DND-41 (cell line): ENCODE results near the gene VAC14.

Source experiments
- ATAC-seq: fragments of 200-7000 bp; cut with Tn5 transposase; 3 replicates; pipeline ENCODE4 v1.9.1; 2021; ENCODE audit warnings: low read depth; ENCODE audit not compliant: insufficient read depth
- DNase-seq: peaks from one replicate; pipeline ENCODE4 v3.0.0-alpha.2; 2020
- H2AFZ ChIP-seq: 2 replicates; pipeline ENCODE4 v1.6.0; 2012; ENCODE audit warnings: low read depth, low read length
- H3K27ac ChIP-seq: 2 replicates; pipeline ENCODE4 v1.5.1; 2012; ENCODE audit warnings: low read length, inconsistent platforms
- H3K27me3 ChIP-seq: fragments of 200-600 bp; sonication (generic); 2 replicates; pipeline ENCODE4 v1.6.0; 2012; ENCODE audit warnings: low read length, mild to moderate bottlenecking, inconsistent platforms; ENCODE audit not compliant: insufficient read depth, poor library complexity
- H3K36me3 ChIP-seq: 2 replicates; pipeline ENCODE4 v1.5.1; 2012; ENCODE audit warnings: low read length, inconsistent platforms; ENCODE audit not compliant: insufficient read depth
- H3K4me1 ChIP-seq: 2 replicates; pipeline ENCODE4 v1.5.1; 2012; ENCODE audit warnings: mild to moderate bottlenecking, low read length; ENCODE audit not compliant: insufficient read depth
- H3K4me2 ChIP-seq: 2 replicates; pipeline ENCODE4 v1.6.0; 2012; ENCODE audit warnings: mild to moderate bottlenecking, moderate library complexity, low read length, inconsistent platforms; ENCODE audit not compliant: insufficient read depth
- H3K4me3 ChIP-seq, 2 experiments: fragments of 200-600 bp in 1 of 2; shearing (Covaris generic) in 1 of 2; 2 replicates each; pipeline ENCODE4 v1.5.1; 2012 to 2016; ENCODE audit warnings: inconsistent platforms in 2 of 2, low read length in 2 of 2, mild to moderate bottlenecking in 2 of 2, low read depth in 1 of 2, moderate library complexity in 1 of 2
- H3K79me2 ChIP-seq: 2 replicates; pipeline ENCODE4 v1.6.0; 2012; ENCODE audit warnings: low read length, inconsistent platforms; ENCODE audit not compliant: insufficient read depth
- H3K9ac ChIP-seq: 2 replicates; pipeline ENCODE4 v1.6.0; 2012; ENCODE audit warnings: low read depth, mild to moderate bottlenecking, inconsistent platforms, low read length, moderate library complexity
- H3K9me3 ChIP-seq: 2 replicates; pipeline ENCODE4 v1.5.1; 2012; ENCODE audit warnings: low read length, moderate library complexity, mild to moderate bottlenecking, inconsistent platforms; ENCODE audit not compliant: insufficient read depth, severe bottlenecking
- H4K20me1 ChIP-seq: 2 replicates; pipeline ENCODE4 v1.6.0; 2012; ENCODE audit warnings: low read length; ENCODE audit not compliant: insufficient read depth
- EZH2 ChIP-seq: IDR thresholded peaks from 3 replicates; pipeline ENCODE4 v1.6.1; 2012; ENCODE audit warnings: borderline replicate concordance, low read depth, mild to moderate bottlenecking, moderate library complexity, low read length, inconsistent platforms; ENCODE audit not compliant: severe bottlenecking
- TF ChIP-seq, protein P1 (sequence below): IDR thresholded peaks from 2 replicates; pipeline ENCODE4 v1.5.1; 2012; ENCODE audit warnings: borderline replicate concordance, low read length, moderate library complexity, mild to moderate bottlenecking; ENCODE audit not compliant: poor library complexity, severe bottlenecking; ENCODE audit errors: extremely low read depth

The VAC14 gene

DNA sequence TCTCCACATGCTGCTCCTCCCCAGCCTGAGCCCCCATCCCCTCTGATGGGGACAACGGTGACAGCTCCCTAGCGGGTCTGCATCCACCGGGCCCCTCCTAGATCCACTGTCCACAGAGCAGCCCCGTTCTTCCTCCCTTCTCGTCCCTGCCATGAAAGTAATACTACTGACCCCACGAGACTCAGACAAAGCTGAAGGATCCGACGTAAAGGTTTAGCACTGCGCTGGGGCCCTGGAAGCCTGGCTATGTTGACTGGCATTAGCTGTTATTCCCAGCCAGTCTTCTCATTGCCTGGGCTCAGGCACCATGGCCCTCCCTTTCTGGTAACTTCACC lies 30.7 kb downstream of the VAC14 start:
- no peaks in the 10 kb centered on the region for H3K27me3 ChIP-seq
- no peak overlapping the region for H3K4me2 ChIP-seq
- 0 out of 2 replicates have a peak, but pooled peaks cover 6% of the 10 kb centered on the region for H4K20me1 ChIP-seq
- no peak overlapping the region for H2AFZ ChIP-seq
- no peak overlapping the region for H3K27ac ChIP-seq
- H3K9me3 ChIP-seq, result no peaks in the 10 kb centered on the region
- H3K4me3 ChIP-seq, result no peak overlapping the region
- no peaks in the 10 kb centered on the region for H3K4me1 ChIP-seq
- peaks cover 68% of the 10 kb centered on the region for H3K36me3 ChIP-seq
- H3K9ac ChIP-seq, result no peak overlapping the region
- TF ChIP-seq EZH2, result no peak
- TF ChIP-seq, protein P1, sequence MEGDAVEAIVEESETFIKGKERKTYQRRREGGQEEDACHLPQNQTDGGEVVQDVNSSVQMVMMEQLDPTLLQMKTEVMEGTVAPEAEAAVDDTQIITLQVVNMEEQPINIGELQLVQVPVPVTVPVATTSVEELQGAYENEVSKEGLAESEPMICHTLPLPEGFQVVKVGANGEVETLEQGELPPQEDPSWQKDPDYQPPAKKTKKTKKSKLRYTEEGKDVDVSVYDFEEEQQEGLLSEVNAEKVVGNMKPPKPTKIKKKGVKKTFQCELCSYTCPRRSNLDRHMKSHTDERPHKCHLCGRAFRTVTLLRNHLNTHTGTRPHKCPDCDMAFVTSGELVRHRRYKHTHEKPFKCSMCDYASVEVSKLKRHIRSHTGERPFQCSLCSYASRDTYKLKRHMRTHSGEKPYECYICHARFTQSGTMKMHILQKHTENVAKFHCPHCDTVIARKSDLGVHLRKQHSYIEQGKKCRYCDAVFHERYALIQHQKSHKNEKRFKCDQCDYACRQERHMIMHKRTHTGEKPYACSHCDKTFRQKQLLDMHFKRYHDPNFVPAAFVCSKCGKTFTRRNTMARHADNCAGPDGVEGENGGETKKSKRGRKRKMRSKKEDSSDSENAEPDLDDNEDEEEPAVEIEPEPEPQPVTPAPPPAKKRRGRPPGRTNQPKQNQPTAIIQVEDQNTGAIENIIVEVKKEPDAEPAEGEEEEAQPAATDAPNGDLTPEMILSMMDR, result no peak
- no peak for ATAC-seq
- H3K79me2 ChIP-seq, result no peaks in the 10 kb centered on the region
- DNase-seq, result no peak

GRCh38 chr16:70769761-70770160 lies 31.2 kb downstream of the VAC14 start:
- TF ChIP-seq, protein P1, result no peak
- TF ChIP-seq EZH2, result no peak
- no peaks in the 10 kb centered on the region for H3K27me3 ChIP-seq
- peaks cover 72% of the 10 kb centered on the region for H3K36me3 ChIP-seq
- no peak for ATAC-seq
- no peak overlapping the region for H3K4me3 ChIP-seq
- H2AFZ ChIP-seq, result no peak overlapping the region
- no peak overlapping the region for H3K9ac ChIP-seq
- H3K79me2 ChIP-seq, result no peaks in the 10 kb centered on the region
- 0 out of 2 replicates have a peak, but pooled peaks cover 6% of the 10 kb centered on the region for H4K20me1 ChIP-seq
- no peak for DNase-seq
- H3K27ac ChIP-seq, result no peak overlapping the region
- H3K4me1 ChIP-seq, result no peaks in the 10 kb centered on the region
- H3K4me2 ChIP-seq, result no peak overlapping the region
- no peaks in the 10 kb centered on the region for H3K9me3 ChIP-seq

- Histone ChIP-seq H3K9me3 (no peaks in the 10 kb centered on the region), H2AFZ (no peak overlapping the region), H3K4me3 (no peak overlapping the region), H3K9ac (no peak overlapping the region), H3K4me2 (no peak overlapping the region), H3K4me1 (no peaks in the 10 kb centered on the region), H3K79me2 (no peaks in the 10 kb centered on the region), H3K36me3 (peaks cover 70% of the 10 kb centered on the region), H3K27ac (no peak overlapping the region), H3K27me3 (no peaks in the 10 kb centered on the region), H4K20me1 (0 out of 2 replicates have a peak, but pooled peaks cover 6% of the 10 kb centered on the region)
- TF ChIP-seq, protein P1, result no peak
- TF ChIP-seq EZH2, result no peak
- ATAC-seq (no peak), DNase-seq (no peak)
Measured at GRCh38 chr16:70769131-70769530, 31.8 kb downstream of the VAC14 start.

GRCh38 chr16:70768203-70768580 lies 32.8 kb downstream of the VAC14 start:
- H3K4me1 ChIP-seq, result no peaks in the 10 kb centered on the region
- no peak overlapping the region for H3K4me3 ChIP-seq
- H4K20me1 ChIP-seq, result 0 out of 2 replicates have a peak, but pooled peaks cover 6% of the 10 kb centered on the region
- H3K79me2 ChIP-seq, result no peaks in the 10 kb centered on the region
- ATAC-seq (no peak), DNase-seq (no peak)
- H3K27me3 ChIP-seq, result no peaks in the 10 kb centered on the region
- H3K9me3 ChIP-seq, result no peaks in the 10 kb centered on the region
- no peak for TF ChIP-seq EZH2
- TF ChIP-seq, protein P1, result no peak
- H3K4me2 ChIP-seq, result no peak overlapping the region
- no peak overlapping the region for H2AFZ ChIP-seq
- no peak overlapping the region for H3K9ac ChIP-seq
- H3K27ac ChIP-seq, result no peak overlapping the region
- H3K36me3 ChIP-seq, result peaks cover 68% of the 10 kb centered on the region
